Adrenal gland (tissue), 5 donors: Measurements from ENCODE around the gene PARVB.

Experiments
- CTCF ChIP-seq, 6 experiments: fragments of 450-650 bp in 4 of 6; fragments of 200-600 bp in 2 of 6; sonication (generic) in 1 of 6; IDR thresholded peaks; 1 replicate in 5 of 6; 2 replicates in 1 of 6; pipeline versions ENCODE4 v1.5.1 to v1.8.0; 2016 to 2021; ENCODE audit warnings: antibody characterized with exemption in 6 of 6, mild to moderate bottlenecking in 2 of 6, moderate library complexity in 1 of 6
- POLR2A ChIP-seq, 2 donors: fragments of 450-650 bp; IDR thresholded peaks; one replicate each; pipeline ENCODE4 v1.6.1; 2017; ENCODE audit warnings: antibody characterized with exemption in 2 of 2, mild to moderate bottlenecking in 2 of 2, moderate library complexity in 1 of 2
- donor health status: DM: no; HTN: no; CAD: no.

- TF ChIP-seq CTCF (IDR thresholded peaks at IDR 0.05) (no peak), POLR2A (IDR thresholded peaks at IDR 0.05) (no peak)
Observed at GRCh38 chr22:44063462-44064371, 39.6 kb downstream of the PARVB start.
